HL-60 (cell line): ENCODE measurements around the gene GABPA.

ENCODE experiments used
- GABPA ChIP-seq: IDR thresholded peaks from 2 replicates; pipeline ENCODE4 v1.6.1; 2012; ENCODE audit warnings: low read depth
- POLR2AphosphoS5 ChIP-seq: IDR thresholded peaks from 2 replicates; pipeline ENCODE4 v1.6.1; 2012; ENCODE audit warnings: low read depth
- SPI1 ChIP-seq: IDR thresholded peaks from 2 replicates; pipeline ENCODE4 v1.6.1; 2012; ENCODE audit warnings: low read depth, mild to moderate bottlenecking, borderline replicate concordance
- TF ChIP-seq, protein P1 (sequence below): IDR thresholded peaks from one replicate; pipeline ENCODE4 v1.5.1; 2011; ENCODE audit warnings: low read length, control low read depth, inconsistent platforms; ENCODE audit not compliant: insufficient read depth

DNA sequence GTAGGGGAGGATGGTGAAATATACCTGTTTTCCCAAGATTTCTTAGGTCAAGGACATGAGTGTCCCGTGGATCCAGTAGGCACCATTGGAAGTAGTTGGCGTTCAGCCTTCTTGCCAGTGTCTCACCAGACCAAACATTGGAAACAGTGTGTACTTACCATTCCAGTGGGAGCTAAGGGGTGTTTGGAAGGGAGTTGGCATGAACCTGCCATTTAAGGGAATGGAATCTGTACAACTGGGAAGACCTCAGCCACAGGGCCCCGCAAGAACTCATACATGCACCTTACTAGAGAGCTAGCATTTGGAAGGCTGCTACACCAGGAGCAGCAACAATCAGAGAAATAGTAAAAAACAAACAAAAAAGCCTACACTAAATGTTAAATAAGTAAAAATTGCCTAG, 12.8 kb upstream of the GABPA start:
- TF ChIP-seq, protein P1, sequence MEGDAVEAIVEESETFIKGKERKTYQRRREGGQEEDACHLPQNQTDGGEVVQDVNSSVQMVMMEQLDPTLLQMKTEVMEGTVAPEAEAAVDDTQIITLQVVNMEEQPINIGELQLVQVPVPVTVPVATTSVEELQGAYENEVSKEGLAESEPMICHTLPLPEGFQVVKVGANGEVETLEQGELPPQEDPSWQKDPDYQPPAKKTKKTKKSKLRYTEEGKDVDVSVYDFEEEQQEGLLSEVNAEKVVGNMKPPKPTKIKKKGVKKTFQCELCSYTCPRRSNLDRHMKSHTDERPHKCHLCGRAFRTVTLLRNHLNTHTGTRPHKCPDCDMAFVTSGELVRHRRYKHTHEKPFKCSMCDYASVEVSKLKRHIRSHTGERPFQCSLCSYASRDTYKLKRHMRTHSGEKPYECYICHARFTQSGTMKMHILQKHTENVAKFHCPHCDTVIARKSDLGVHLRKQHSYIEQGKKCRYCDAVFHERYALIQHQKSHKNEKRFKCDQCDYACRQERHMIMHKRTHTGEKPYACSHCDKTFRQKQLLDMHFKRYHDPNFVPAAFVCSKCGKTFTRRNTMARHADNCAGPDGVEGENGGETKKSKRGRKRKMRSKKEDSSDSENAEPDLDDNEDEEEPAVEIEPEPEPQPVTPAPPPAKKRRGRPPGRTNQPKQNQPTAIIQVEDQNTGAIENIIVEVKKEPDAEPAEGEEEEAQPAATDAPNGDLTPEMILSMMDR: no peak
- no peak for TF ChIP-seq POLR2AphosphoS5
- no peak for TF ChIP-seq GABPA
- no peak for TF ChIP-seq SPI1
